Subcutaneous adipose tissue (tissue), 4 donors: ENCODE data around the gene FBXL13. TPM values are rescaled to one million over a fixed set of nuclear protein-coding genes. Genes with fewer than 3 reads are reported as not detected.

Experiments
- total RNA-seq, 4 donors: library from RNA; depleted of rRNA; stranded (reverse); fragments of >200 nt; gene quantifications; one replicate each; pipeline ENCODE4 v1.1.0, GENCODE V29; 2016
- TF ChIP-seq, protein P1 (sequence below): fragments of 450-650 bp; IDR thresholded peaks from one replicate; pipeline ENCODE4 v1.5.1; 2016; ENCODE audit warnings: low read depth, mild to moderate bottlenecking, control low read depth, antibody characterized with exemption, moderate library complexity

FBXL13 gene
- total RNA-seq, 4 donors from 2014 or later = 0.88 to 2.4 TPM; not detected in 2

DNA sequence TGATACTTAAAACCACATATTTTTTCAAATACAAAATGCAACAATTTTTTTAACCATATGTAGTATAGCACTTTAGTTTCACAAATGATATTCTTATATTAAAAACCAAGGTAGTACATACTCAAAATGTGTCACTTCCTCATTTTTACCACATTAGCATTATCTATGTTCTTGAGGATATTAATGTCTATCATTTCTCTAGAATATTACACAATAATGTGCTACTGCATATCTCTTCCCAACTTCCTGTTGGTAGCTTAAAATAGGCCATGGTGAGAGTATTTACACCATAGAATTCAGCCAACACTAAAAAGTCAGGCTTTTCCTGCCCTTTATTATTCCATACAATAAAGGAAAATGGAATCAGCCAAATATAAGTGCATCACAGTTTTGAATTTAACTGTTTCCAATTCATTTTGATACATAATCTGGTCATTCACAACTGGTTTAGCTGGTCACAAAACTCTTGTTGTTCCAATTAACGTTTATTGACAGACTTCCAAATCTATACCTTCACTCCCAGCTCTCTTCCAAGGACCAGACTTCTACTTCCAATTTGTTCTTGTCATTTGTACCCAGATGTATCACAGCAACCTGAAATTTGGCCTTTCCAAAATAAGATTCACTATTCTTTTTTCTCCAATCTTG lies 181.8 kb downstream of the FBXL13 start:
- TF ChIP-seq, protein P1, sequence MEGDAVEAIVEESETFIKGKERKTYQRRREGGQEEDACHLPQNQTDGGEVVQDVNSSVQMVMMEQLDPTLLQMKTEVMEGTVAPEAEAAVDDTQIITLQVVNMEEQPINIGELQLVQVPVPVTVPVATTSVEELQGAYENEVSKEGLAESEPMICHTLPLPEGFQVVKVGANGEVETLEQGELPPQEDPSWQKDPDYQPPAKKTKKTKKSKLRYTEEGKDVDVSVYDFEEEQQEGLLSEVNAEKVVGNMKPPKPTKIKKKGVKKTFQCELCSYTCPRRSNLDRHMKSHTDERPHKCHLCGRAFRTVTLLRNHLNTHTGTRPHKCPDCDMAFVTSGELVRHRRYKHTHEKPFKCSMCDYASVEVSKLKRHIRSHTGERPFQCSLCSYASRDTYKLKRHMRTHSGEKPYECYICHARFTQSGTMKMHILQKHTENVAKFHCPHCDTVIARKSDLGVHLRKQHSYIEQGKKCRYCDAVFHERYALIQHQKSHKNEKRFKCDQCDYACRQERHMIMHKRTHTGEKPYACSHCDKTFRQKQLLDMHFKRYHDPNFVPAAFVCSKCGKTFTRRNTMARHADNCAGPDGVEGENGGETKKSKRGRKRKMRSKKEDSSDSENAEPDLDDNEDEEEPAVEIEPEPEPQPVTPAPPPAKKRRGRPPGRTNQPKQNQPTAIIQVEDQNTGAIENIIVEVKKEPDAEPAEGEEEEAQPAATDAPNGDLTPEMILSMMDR = no peak

DNA sequence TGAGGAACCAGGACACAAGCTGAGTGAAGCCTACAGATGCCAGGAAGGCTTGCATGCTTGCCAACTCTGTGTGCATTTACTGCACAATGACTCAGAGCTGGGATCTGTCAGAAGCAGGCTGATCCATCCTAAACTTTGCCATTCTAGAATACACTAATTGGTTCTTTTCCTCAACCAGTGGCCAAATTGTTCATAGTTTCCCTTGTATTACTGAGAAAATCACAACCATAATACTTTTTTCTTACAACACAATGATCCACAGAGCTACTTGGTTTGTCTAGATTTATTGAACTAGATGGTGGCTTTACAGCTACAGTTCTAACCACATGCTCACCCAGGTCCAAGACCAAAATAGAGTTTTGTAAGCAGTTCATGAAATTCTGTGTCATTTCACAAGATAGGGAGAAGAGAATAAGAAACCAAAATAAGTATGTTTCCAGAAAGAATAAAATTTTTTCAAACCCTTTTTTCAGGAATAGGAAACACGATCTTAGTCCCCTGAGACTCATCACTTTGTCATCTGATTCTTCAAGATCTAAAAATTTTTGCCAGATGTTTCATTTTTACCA lies 182.8 kb downstream of the FBXL13 start:
- TF ChIP-seq, protein P1 = no peak

DNA sequence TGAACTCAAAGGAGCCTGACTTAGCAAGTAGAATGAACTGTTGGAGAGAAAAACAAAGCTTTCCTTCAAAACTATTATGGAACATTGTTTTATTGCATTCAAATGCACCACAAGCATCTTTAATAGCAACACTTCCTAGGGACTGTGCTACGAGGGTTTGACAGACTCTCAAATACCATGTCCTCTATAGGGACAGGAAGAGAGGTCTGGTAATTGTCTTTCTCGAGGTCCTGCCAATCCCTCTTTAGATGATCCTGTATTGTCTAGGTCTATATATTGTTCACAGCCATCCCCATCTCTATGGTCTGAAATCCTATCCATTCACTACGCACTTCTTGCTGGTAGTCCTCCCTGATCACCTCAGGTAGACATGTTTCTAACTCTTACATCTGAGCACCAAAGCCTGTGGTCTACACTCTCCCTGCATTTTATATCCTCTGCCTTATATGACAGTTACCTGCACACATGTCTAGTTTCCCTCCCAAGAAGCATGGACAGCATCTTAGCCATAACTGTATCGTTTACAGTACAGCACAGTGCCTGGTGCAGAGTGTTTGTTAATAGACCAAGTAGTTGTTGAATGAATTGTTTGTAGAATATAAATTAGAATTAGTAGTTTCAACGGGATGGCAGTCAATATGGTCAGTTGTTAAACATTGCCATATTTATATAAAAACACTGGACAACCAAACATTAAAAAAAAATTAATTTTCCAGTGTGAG lies 183.5 kb downstream of the FBXL13 start:
- TF ChIP-seq, protein P1 = no peak

DNA sequence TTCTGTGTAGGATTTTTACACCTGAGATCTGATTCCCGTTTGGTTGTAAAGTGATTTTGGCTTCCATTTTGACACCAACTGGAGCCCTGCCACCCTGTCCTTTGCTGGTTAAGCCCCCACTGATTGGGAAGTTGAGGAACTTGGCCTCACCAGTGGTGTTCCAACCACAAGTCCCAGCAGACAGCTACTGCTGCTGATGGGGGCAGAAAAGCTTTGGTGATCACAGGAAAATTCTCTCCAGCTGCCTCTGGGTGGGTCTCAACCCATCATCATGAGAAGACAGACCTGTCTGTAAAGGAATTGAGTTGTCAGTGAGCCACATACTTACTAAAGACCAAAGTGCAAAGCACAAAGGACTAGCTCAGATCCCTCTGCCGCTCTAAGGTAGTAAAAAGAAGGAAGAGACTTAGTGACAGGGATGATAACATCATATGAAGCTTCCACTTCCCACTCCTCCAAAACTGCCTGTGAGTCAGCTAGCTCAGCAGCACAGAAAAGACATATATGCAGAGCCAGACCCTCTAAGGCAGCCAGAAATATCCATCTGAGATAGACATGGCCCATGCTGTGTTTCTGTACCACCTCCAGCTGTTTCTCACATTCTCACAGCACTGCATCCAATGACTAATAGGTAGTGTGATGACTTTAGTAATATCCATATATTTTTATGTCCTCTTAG lies 184.2 kb downstream of the FBXL13 start:
- TF ChIP-seq, protein P1 = no peak

DNA sequence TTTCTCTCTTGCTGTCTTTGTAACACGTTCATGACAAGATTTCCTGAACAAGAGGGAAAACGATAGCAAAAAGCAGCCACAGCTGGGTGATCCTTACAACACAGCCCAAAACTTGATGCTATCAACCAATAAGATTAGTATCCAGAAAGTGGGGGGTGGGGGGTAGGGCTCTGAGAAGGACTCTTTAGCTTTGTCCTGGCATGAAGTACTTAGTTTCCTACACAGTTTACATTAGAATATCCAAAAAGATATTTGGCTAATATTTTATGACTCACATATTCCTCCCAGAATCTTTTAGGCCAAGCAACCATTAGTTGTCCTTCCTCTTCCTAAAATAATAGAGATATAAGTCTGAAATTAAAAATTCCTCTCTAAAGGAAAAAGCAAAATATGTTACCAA lies 184.7 kb downstream of the FBXL13 start:
- TF ChIP-seq, protein P1 = no peak

DNA sequence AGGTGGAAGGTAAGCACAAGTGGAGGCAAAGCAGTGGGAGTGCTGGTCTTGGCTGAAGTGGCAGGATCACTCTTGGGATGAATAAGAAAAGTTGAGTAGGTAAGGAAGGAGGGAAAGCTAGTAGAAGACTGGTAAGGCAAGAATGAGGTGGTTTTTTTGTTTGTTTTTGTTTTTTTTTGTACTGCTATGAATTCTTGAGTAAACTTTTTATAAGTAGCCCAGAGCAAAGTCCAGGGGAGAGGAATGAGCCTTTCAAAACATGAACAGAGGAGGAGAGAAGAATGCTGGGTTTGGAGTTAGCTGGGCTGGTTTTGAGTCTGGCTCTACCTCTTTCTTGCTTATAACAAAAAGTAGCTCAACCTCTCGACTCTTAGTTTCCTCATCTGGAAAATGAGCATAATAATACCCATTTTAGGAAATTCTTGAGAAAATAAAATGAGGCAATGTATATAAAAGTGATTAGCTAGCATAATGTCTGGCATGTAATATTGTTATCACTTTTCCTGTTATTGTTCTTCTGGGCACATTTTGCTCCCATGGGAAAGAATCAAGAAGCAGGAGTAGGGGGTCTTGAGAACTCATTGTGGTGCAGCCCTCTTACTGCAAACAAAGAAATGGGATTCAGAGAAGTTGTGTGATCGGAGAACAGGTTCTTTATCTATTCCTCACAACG lies 185.9 kb downstream of the FBXL13 start:
- TF ChIP-seq, protein P1 = no peak
